NCI-H146 treated with DMSO at 0.1 percent for 48 hours (cell line): ENCODE data around the gene CHCHD6.

Experiments used
- DNase-seq: peaks from one replicate; lab custom pipeline; 2025; ENCODE audit not compliant: unreplicated experiment; lab: John Stamatoyannopoulos, UW

The CHCHD6 gene

GRCh38 chr3:126817781-126818180, 113.7 kb downstream of the CHCHD6 start:
- DNase-seq, result no peak

- DNase-seq, result no peak
Measured at GRCh38 chr3:126818400-126819095, 114.5 kb downstream of the CHCHD6 start.

- no peak for DNase-seq
Measured at GRCh38 chr3:126826693-126827092, 122.7 kb downstream of the CHCHD6 start.

- DNase-seq, result no peak
Measured at GRCh38 chr3:126827121-126827520, 123.1 kb downstream of the CHCHD6 start.

- no peak for DNase-seq
Measured at GRCh38 chr3:126828306-126828705, 124.3 kb downstream of the CHCHD6 start.

- DNase-seq, result no peak
Measured at GRCh38 chr3:126832933-126833332, 128.9 kb downstream of the CHCHD6 start.

GRCh38 chr3:126834596-126835471, 130.8 kb downstream of the CHCHD6 start:
- no peak for DNase-seq

- no peak for DNase-seq
Measured at GRCh38 chr3:126835472-126836219, 131.6 kb downstream of the CHCHD6 start.

- DNase-seq, result no peak
Measured at GRCh38 chr3:126836220-126836860, 132.3 kb downstream of the CHCHD6 start.

- no peak for DNase-seq
Measured at GRCh38 chr3:126837773-126838172, 133.7 kb downstream of the CHCHD6 start.

- DNase-seq, result peak; percentile 21
Measured at GRCh38 chr3:126845920-126846715, 142.1 kb downstream of the CHCHD6 start.

GRCh38 chr3:126847061-126847460, 143.0 kb downstream of the CHCHD6 start:
- DNase-seq, result no peak

GRCh38 chr3:126848991-126849390, 145.0 kb downstream of the CHCHD6 start:
- DNase-seq, result no peak

- DNase-seq, result no peak
Measured at GRCh38 chr3:126849768-126850167, 145.7 kb downstream of the CHCHD6 start.

- DNase-seq, result no peak
Measured at GRCh38 chr3:126850370-126851085, 146.5 kb downstream of the CHCHD6 start.

GRCh38 chr3:126851382-126851781, 147.3 kb downstream of the CHCHD6 start:
- DNase-seq, result no peak

GRCh38 chr3:126851934-126852333, 147.9 kb downstream of the CHCHD6 start:
- DNase-seq, result peak; percentile 54

- DNase-seq, result peak; percentile 54
Measured at GRCh38 chr3:126852511-126852910, 148.5 kb downstream of the CHCHD6 start.

GRCh38 chr3:126854666-126855065, 150.6 kb downstream of the CHCHD6 start:
- no peak for DNase-seq

- DNase-seq, result no peak
Measured at GRCh38 chr3:126855374-126855773, 151.3 kb downstream of the CHCHD6 start.
